ENCODE measurements around the gene CABP2.
"Not testable (repeated sequence)": the region's sequence is repeated elsewhere in the genome, so short reads cannot be mapped to it uniquely, and the experiment has no call there.

CABP2 gene

DNA sequence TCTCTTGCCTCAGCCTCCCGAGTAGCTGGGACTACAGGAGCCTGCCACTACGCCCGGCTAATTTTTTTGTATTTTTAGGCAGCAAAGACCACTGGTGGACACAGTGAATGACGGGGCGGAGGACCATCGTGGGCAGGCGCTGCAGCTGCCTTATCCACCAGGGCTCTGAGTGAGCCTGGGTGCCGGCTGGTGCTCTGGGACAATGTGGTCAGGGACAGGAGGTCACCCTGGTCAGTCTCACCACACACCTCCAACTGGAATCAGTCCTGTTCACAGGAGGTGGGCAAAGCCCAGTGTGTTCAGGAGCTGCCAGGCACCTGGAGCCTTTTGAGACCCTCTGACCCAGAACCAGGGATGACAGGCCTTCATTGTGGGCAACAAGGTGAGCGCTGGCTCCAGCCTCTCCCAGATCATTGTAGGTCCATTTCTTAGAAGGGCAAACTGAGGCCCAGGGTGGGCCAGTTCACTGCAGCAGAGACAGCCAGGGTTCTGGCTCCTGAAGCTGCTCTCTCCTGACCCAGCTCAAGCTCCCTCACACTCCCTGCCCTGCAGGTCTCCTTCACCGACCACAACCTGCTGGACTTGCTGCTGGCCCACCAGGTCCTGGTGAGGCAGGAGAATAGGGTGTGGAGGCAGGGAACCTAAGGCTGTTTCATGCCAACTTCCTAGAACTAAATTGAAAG lies 15.7 kb upstream of the CABP2 start:
- DNase-seq (ENCODE audit: low spot score), result no peak

DNA sequence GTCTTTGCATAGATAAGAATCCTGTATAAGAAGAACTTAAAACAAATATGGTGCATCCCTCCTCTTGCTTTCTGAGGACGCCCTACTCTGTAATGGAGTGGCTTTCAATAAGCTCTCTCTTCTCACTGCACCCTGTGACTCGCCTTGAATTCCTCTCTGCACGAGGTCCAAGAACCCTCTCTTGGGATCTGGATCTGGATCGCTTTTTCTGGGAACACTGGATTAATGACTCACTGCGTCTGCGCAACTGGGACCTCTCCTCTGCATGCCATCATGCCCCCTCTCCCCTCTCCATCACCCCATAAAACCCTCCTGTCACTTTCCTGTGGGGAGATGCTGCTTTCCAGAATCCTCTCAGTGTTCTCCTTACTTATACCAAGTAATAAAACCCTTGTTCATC lies 15.1 kb upstream of the CABP2 start:
- DNase-seq (ENCODE audit: low spot score), result no peak

- DNase-seq (ENCODE audit: low spot score), result no peak
Measured at GRCh38 chr11:67535561-67535960, 12.3 kb upstream of the CABP2 start.

DNA sequence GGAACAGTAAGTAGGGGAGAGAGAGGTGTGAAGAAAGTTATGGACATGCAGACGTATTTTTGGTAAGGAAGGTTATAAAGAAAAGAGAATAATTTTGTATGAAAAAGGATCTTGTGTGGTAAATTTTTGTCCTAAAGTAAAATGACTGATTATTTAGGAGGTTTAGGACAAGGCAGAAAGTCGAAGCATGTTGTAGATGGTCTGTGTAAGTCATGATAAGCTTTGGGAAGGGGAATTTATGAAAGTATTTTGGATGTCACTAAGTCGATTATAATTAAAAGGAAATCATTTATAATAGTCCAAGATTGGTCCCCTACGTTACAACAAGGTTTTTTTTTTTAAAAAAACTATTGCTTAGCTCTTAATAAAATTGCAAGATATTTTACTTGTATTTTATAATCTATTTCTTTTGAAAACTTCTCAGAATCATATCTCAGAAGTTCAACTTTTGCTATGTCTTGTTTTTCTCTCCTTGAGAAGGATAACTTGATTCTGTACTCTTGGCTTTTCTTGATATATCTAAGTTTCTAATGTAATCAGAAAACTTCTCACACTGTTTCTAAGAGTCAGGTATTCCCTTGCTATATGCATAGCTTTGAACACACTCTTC lies 10.9 kb upstream of the CABP2 start:
- no peak for DNase-seq (ENCODE audit: low spot score)

DNA sequence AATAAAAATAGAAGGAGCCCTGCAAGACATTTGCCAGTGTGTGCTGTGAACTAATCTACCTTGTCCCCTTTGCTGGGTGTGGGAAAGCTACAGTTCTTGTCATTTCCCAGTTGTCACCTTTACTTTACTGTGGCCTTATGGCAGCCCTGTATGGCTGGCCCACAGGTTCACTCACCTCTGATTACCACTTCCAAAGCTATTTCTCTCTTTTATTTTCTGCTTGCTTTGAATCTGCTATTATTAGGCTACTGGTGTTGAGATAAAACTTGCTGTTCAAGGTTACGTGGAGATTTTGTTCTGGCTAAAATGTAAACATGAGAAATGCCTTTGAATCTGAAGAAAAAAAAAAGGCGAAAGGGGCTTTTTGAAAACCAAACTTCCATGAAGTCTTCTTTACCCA lies 9.6 kb upstream of the CABP2 start:
- DNase-seq (ENCODE audit: low spot score), result no peak

- DNase-seq (ENCODE audit: low spot score), result no peak
Measured at GRCh38 chr11:67530282-67530592, 7.0 kb upstream of the CABP2 start.

DNA sequence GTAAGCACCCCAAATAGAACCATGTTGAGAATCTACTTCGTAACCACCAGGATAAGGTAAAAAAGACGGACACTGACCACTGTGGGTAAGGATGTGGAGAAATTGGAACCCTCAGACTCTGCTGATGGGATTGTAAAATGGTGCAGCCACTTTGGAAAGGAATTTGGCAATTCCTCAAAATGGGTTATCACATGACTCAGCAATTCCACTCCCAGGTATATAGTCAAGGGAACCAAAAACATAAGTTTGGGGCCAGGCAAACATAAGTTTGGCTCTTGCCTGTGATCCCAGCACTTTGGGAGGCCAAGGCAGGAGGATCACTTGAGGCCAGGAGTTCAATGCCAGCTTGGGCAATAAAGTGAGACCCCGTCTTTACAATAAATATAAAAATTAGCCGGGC lies 5.1 kb upstream of the CABP2 start:
- DNase-seq (ENCODE audit: low spot score), result no peak

GRCh38 chr11:67525275-67525976 lies 2.2 kb upstream of the CABP2 start:
- DNase-seq (ENCODE audit: low spot score), result no peak

DNA sequence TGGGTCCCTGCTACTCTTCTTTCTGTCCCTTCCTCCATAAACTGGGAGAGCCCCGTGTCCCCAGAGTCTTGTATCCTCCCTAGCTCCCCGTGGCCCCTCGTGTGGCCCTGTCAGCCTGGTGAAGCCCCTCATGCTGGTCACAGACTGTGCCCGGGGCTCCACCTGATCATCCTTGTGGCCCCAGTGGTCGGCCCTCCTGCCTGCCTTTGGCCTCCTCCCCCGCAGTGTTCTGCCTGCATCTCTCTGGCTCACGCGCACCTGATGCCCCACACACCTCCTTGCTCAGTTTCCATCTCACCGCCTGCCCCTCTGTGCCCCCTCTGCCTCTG lies 1.2 kb upstream of the CABP2 start:
- DNase-seq (ENCODE audit: low spot score), result no peak

- DNase-seq (ENCODE audit: low spot score), result no peak
Measured at GRCh38 chr11:67523556-67524479, 572 bp upstream of the CABP2 start.

GRCh38 chr11:67522338-67522737 lies 908 bp downstream of the CABP2 start:
- no peak for DNase-seq (ENCODE audit: low spot score)

DNA sequence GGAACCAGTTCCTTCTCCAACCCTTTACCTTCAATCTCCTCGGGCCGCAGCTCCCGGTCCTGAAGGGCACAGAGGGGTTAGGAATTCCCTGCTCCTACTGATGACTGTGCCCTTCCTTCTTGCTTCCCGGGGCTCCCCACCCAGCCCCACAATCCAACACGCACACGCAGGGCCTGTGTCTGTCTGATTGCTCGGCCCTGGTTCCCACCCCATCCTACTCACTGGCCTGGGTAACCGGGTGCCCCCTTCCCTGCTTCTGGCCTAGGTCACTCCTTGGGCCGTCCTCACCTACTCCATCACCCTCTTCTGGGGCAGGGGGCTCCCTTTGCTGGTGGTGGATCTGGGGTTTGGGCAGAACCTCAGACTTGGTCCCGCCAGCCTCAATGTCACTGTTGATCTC lies 1.3 kb downstream of the CABP2 start:
- no peak for DNase-seq (ENCODE audit: low spot score)

GRCh38 chr11:67520856-67521824 lies 2.1 kb downstream of the CABP2 start:
- no peak for DNase-seq (ENCODE audit: low spot score)

DNA sequence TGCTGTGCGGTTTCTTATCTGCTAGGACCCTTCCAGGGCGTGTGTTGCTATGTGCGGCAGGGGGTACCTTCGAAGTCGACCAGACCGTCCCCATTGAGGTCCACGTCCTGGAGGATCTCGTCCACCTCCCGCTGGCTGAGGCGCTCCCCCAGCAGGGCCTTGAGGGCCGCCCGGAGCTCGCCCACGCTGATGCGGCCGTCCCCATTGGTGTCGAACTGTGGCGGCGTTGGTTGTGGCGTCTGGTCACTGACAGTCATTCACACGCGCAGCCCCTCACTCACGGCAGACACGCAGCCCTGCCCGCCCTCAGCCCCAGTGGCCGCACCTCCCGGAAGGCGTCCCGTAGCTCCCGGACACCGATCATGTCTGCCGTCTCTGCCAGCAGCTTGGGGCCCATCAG lies 3.5 kb downstream of the CABP2 start:
- DNase-seq (ENCODE audit: low spot score), result no peak

- DNase-seq (ENCODE audit: low spot score), result no peak
Measured at GRCh38 chr11:67517784-67518552, 5.3 kb downstream of the CABP2 start.

DNA sequence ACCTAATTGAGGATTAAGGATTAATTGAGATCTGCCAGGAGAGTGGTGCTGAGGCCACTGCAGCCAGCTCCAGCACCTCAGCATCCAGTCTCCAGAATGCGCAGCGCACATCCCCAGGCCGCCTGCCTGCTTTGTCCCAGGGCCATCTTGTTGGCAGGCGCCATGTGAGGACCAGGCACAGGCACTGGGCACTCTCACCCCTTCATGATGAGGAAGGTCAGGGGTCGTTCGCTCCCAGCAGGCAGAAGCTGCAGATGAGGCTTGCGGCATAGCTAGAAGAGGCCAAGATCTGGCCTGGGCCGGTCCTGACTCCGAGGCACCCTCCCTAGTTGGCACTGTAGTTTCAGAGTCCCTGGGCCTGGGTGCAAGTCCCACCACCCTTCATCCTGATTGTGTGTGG lies 6.4 kb downstream of the CABP2 start:
- no peak for DNase-seq (ENCODE audit: low spot score)

DNA sequence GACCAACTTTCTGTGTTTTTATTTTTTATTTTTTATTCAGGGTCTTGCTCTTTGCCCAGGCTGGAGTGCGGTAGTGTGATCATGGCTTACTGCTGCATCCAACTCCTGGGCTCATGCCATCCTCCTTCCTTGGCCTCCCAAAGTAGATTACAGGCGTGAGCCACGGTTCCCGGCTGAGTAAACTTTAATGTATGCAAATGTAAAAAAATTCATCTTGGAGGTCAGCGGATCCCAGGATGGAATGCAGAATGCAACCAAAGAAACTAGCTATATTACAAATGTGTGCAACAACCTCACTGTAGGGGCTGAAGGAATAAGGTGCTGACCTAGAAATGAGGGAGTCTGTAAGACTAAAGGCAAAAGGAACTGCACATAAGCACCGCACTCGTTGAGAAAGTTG lies 9.1 kb downstream of the CABP2 start:
- DNase-seq (ENCODE audit: low spot score), result no peak

DNA sequence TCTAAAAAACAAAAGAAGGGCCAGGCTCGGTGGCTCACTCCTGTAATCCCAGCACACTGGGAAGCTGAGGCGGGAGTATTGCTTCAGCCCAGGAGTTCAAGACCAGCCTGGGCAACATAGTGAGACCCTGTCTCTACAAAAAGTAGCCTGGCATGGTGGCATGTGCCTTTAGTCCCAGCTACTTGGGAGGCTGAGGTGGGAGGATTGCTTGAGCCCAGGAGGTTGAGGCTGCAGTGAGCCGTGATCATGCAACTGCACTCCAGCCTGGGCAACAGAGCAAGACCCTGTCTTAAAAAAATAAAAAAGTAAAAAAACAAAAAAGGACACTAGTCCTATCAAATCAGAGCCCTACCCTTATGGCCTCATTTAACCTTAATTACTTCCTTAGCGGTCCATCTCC lies 11.7 kb downstream of the CABP2 start:
- not testable (repeated sequence) for DNase-seq (ENCODE audit: low spot score)

GRCh38 chr11:67510023-67510345 lies 13.3 kb downstream of the CABP2 start:
- DNase-seq (ENCODE audit: low spot score), result no peak

- DNase-seq (ENCODE audit: low spot score), result peak; percentile 100
Measured at GRCh38 chr11:67508486-67509121, 14.6 kb downstream of the CABP2 start.
